Transverse colon (tissue), 4 donors: ENCODE measurements around the gene PDCD11. TPM values are rescaled to one million over a fixed set of nuclear protein-coding genes. Genes with fewer than 3 reads are reported as not detected.
A peak's percentile ranks its signal among the peaks of the same experiment; 100 is the strongest.
"Not testable (repeated sequence)": the region's sequence is repeated elsewhere in the genome, so short reads cannot be mapped to it uniquely, and the experiment has no call there.

Experiments
- DNase-seq: peaks from one replicate; pipeline ENCODE4 v3.0.0-alpha.2; 2019
- H3K27ac ChIP-seq, 4 donors: fragments of 200-600 bp; sonication (generic); 2 replicates each; pipeline ENCODE4 v1.5.1; 2016 to 2018; ENCODE audit warnings: inconsistent platforms in 4 of 4
- H3K27me3 ChIP-seq: fragments of 200-600 bp; sonication (generic); 2 replicates; pipeline ENCODE4 v1.5.1; 2017; ENCODE audit warnings: inconsistent platforms
- H3K36me3 ChIP-seq, 4 donors: fragments of 200-600 bp; sonication (generic); 2 replicates each; pipeline ENCODE4 v1.5.1; 2017 to 2019; ENCODE audit warnings: inconsistent platforms in 4 of 4
- H3K4me1 ChIP-seq, 4 donors: fragments of 200-600 bp; sonication (generic); 2 replicates each; pipeline ENCODE4 v1.5.1; 2017 to 2020; ENCODE audit warnings: inconsistent platforms in 4 of 4
- H3K4me3 ChIP-seq, 4 donors: fragments of 200-600 bp; sonication (generic); 1 replicate in 1 of 4; 2 replicates in 3 of 4; pipeline versions ENCODE4 v1.5.1 to v1.6.1; 2017 to 2019; ENCODE audit warnings: inconsistent platforms in 4 of 4
- H3K9me3 ChIP-seq, 2 donors: fragments of 200-600 bp; sonication (generic); 2 replicates each; pipeline ENCODE4 v1.5.1; 2017 to 2019; ENCODE audit warnings: inconsistent platforms in 2 of 2
- CTCF ChIP-seq, 5 experiments: fragments of 200-600 bp in 3 of 5; fragments of 450-650 bp in 2 of 5; sonication (generic) in 3 of 5; IDR thresholded peaks; 1 replicate in 2 of 5; 2 replicates in 3 of 5; pipeline ENCODE4 v1.5.1; 2016 to 2017; ENCODE audit warnings: antibody characterized with exemption in 5 of 5, inconsistent platforms in 3 of 5, mild to moderate bottlenecking in 2 of 5, moderate library complexity in 1 of 5
- EP300 ChIP-seq: sonication (generic); formaldehyde crosslinking; IDR thresholded peaks from one replicate; pipeline ENCODE4 v1.6.1; 2017; ENCODE audit warnings: antibody characterized with exemption, low read depth
- POLR2A ChIP-seq: fragments of 450-650 bp; IDR thresholded peaks from one replicate; pipeline ENCODE4 v1.6.1; 2016; ENCODE audit warnings: antibody characterized with exemption, mild to moderate bottlenecking, moderate library complexity
- POLR2AphosphoS5 ChIP-seq, 3 donors: sonication (generic); formaldehyde crosslinking; IDR thresholded peaks; one replicate each; pipeline ENCODE4 v1.6.1; 2016; ENCODE audit warnings: antibody characterized with exemption in 3 of 3
- WGBS, 2 donors: methylation state at CpG; one replicate each; pipeline ENCODE4 v1.1.5; 2018; ENCODE audit warnings: low coverage in 1 of 2; 5-methylcytosine and 5-hydroxymethylcytosine counted together
- in situ Hi-C, 4 donors: fragments of 200-750 bp; cut with MboI; loops; one replicate each; pipeline versions ENCODE4 v1.15.0 to v1.15.1; 2017; ENCODE audit warnings: low sequenced_read_pairs in 3 of 4, low pct_ligation_motif_present in 1 of 4, low pct_unique_long_range_greater_than_20kb in 1 of 4
- intact Hi-C: fragments of 100-400 bp; cut with DNase I; formaldehyde crosslinking; loops from one replicate; pipeline ENCODE4 v1.15.1; 2023; ENCODE audit warnings: low total_unique reads
- total RNA-seq, 4 donors: library from RNA; depleted of rRNA; stranded (reverse); fragments of >200 nt; gene quantifications; one replicate each; pipeline ENCODE4 v1.1.0, GENCODE V29; 2016

PDCD11 gene
- total RNA-seq, 4 donors from 2014 or later, result 10.1 to 20.0 (median 13.3) TPM

GRCh38 chr10:103355906-103356599 is 40.4 kb upstream of the PDCD11 start:
- H3K4me3 ChIP-seq, result no peak overlapping the region
- WGBS, 2 donors, result 81 to 86% methylated on average over 5 of the region's 5 CpGs

GRCh38 chr10:103359493-103359892 is 36.9 kb upstream of the PDCD11 start:
- H3K9me3 ChIP-seq, H3K4me3 ChIP-seq, H3K36me3 ChIP-seq, DNase-seq, H3K27ac ChIP-seq, in situ Hi-C loops, intact Hi-C loops, H3K27me3 ChIP-seq, H3K4me1 ChIP-seq: not testable (repeated sequence)
- 60 to 87% methylated on average over 1 to 4 of the region's 4 CpGs for WGBS, 2 donors

More at GRCh38 chr10:103355906-103356599, 40.4 kb upstream of the PDCD11 start:
- in situ Hi-C loops, result no loop called here
- no peak for DNase-seq
- intact Hi-C loops, result no loop called here
- Histone ChIP-seq H3K4me1 (peaks cover 0 to 5% (median 2%) of the 10 kb centered on the region in 4 donors), H3K9me3 (no peaks in the 10 kb centered on the region), H3K36me3 (no peaks in the 10 kb centered on the region), H3K27ac (no peak overlapping the region), H3K27me3 (no peaks in the 10 kb centered on the region)
- TF ChIP-seq EP300 (no peak), CTCF (IDR thresholded peaks at IDR 0.05) (no peak), POLR2A (no peak), POLR2AphosphoS5 (IDR thresholded peaks at IDR 0.05) (no peak)

- WGBS, 2 donors, result 90% methylated on average over 9 of the region's 9 CpGs; no CpG with 5 or more reads in 1 of the 2 donors
- intact Hi-C loops, H3K36me3 ChIP-seq, H3K4me3 ChIP-seq, in situ Hi-C loops, H3K27ac ChIP-seq, H3K9me3 ChIP-seq, H3K27me3 ChIP-seq, DNase-seq, H3K4me1 ChIP-seq: not testable (repeated sequence)
Observed at GRCh38 chr10:103360791-103361190, 35.6 kb upstream of the PDCD11 start.

- no peaks in the 10 kb centered on the region for H3K9me3 ChIP-seq
- intact Hi-C loops, result no loop called here
- H3K4me3 ChIP-seq, result peak overlapping the region; percentile 90 to 97 (median 96)
- 39 to 52% methylated on average over 4 to 10 of the region's 10 CpGs for WGBS, 2 donors
- H3K27ac ChIP-seq, result peak overlapping the region; percentile 93 to 97 (median 94)
- DNase-seq, result no peak
- in situ Hi-C loops, result no loop called here
- H3K4me1 ChIP-seq, result peaks cover 10 to 31% (median 23%) of the 10 kb centered on the region in 4 donors
- H3K36me3 ChIP-seq, result no peaks in the 10 kb centered on the region
- no peaks in the 10 kb centered on the region for H3K27me3 ChIP-seq
- TF ChIP-seq EP300, result no peak
- TF ChIP-seq CTCF (IDR thresholded peaks at IDR 0.05), result no peak
- TF ChIP-seq POLR2AphosphoS5 (IDR thresholded peaks at IDR 0.05), result no peak
- no peak for TF ChIP-seq POLR2A
Observed at GRCh38 chr10:103367379-103367781, 29.0 kb upstream of the PDCD11 start.

- intact Hi-C loops, result no loop called here
- TF ChIP-seq EP300 (no peak), POLR2AphosphoS5 (IDR thresholded peaks at IDR 0.05) (peak; percentile 94 to 98 (median 96)), POLR2A (peak; percentile 84), CTCF (IDR thresholded peaks at IDR 0.05) (no peak)
- WGBS, 2 donors, result 0% methylated on average over 11 to 40 of the region's 81 CpGs
Observed at GRCh38 chr10:103367782-103368518, 28.5 kb upstream of the PDCD11 start, which contains the start of gene TAF5. Gene TAF5 (plus strand): TSS chr10:103367976. CDS start chr10:103367990, 14 bp downstream.

More at GRCh38 chr10:103367782-103368518, 28.5 kb upstream of the PDCD11 start, which contains the start of gene TAF5:
- Histone ChIP-seq H3K27me3 (no peaks in the 10 kb centered on the region), H3K4me3 (peak within 1 kb of the TSS; percentile 90 to 97 (median 96)), H3K36me3 (no peaks in the 10 kb centered on the region), H3K27ac (peak within 1 kb of the TSS; percentile 93 to 97 (median 94)), H3K9me3 (no peaks in the 10 kb centered on the region), H3K4me1 (peaks cover 10 to 31% (median 23%) of the 10 kb centered on the region in 4 donors)
- in situ Hi-C loops, result no loop called here
- DNase-seq, result peak; percentile 93
